GM21786 (cell line): ENCODE data around the gene OR2V1.
"Not testable (repeated sequence)": the region's sequence is repeated elsewhere in the genome, so short reads cannot be mapped to it uniquely, and the experiment has no call there.

Experiments used
- ATAC-seq: cut with Tn5 transposase; IDR thresholded peaks from one replicate; pipeline ENCODE4 v1.9.1; 2021; ENCODE audit not compliant: unreplicated experiment

The OR2V1 gene

DNA sequence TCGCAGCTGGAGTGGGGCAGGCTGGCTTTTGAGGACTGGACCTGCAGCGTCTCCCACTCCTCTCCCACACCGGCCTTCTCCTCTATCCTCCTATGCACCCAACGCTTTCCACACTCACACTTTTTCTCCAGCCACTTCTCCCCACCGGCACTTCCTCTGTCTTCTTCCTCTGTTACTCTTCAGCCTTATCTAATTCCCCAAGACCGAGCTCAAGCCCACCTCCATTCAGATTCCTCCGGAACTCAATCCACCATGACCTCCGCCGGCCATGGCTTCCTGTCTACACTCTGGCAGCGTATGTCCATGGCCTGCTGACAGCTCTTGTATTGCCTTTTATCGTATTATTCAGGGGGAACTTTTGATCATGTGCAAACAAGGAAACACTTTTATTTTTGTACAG, 545 bp upstream of the OR2V1 start:
- ATAC-seq = no peak

GRCh38 chr5:181130081-181130480, 888 bp downstream of the OR2V1 start:
- ATAC-seq = not testable (repeated sequence)

GRCh38 chr5:181129601-181130000, 1.4 kb downstream of the OR2V1 start:
- no peak for ATAC-seq

- ATAC-seq = no peak
Measured at GRCh38 chr5:181127907-181128626, 2.9 kb downstream of the OR2V1 start.

GRCh38 chr5:181127456-181127855, 3.5 kb downstream of the OR2V1 start:
- ATAC-seq = no peak

DNA sequence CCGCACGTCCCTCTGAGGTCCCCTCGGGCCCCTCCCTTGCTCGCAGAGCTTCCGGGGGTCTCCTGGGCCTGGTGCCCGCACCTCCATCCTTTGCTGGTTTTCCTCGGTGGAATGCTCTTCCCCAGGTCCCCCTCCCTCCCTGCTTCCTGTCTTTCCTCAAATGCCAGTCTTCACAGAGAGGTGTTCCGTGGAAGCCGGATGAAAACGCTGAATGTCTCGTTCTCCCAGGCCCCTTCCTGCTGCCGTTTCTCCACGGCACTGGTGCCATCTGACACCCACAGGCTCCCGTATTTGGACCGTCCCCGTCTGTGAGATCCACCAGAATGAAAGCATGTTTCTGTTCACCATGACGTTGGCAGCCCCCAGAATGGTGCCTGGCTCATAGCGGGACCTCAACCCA, 4.1 kb downstream of the OR2V1 start:
- ATAC-seq = no peak

GRCh38 chr5:181124526-181124925, 6.4 kb downstream of the OR2V1 start:
- ATAC-seq = no peak

DNA sequence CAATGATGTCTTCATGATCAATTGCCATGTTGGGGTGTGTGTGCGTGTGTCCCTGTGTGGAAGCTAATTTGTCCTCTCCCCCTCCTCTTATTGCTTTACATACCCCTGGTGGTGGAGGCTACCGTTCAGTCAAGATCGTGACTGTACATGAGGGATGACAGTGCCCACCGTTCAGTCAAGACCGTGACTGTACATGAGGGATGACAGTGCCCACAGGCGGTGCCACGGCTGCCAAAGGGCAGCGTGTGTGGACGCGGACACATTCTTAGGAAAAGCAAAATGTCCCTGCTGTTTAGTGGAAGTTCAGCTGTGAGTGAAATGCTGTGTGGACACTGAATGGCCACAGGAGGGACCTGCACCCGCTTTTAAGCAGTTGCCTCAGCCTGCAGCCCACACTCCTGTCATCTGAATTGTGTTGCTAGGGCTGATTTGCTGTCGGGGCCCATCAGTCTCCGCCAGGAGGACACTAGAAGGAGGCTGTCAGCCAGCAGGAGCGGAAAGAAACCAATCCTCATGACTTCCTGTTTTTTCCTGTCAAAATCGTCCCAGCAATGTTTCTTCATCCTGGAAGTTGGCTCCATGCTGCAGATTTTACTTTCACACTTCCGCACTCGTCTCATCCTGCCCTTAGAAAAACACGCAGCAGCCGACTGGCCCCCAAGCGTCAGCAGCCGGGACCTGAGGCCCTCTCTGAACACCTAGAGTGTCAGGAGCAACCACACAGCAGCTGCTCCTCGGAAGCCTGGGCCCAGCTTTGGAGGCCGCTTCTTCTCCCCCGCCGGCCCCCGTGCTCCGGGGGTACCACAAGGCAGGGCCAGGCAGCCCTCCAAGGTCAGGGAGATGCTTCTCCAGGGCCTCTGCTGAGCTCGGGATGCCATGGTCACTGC, 9.1 kb downstream of the OR2V1 start:
- ATAC-seq = no peak

- ATAC-seq = no peak
Measured at GRCh38 chr5:181120761-181121160, 10.2 kb downstream of the OR2V1 start.

- no peak for ATAC-seq
Measured at GRCh38 chr5:181120306-181120705, 10.7 kb downstream of the OR2V1 start.

DNA sequence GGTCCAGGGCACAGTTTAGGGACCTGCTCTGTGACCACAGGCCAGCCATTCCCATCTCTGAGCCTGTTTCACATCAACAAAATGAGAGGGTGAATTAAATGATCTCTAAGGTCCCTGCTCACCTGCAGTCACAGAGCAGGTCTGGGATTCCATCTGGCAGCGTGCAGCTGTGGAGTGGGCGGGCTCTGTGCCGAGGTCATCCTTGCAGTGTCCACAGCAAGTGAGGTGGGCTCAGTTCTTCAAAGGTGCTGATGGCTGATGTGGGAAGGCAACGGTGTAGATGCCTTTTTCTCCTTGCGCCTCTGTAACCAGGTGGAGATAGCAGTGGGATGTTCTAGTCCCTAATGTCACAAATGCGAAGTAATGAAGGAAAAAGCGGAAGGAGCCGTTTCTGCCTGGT, 11.9 kb downstream of the OR2V1 start:
- no peak for ATAC-seq

DNA sequence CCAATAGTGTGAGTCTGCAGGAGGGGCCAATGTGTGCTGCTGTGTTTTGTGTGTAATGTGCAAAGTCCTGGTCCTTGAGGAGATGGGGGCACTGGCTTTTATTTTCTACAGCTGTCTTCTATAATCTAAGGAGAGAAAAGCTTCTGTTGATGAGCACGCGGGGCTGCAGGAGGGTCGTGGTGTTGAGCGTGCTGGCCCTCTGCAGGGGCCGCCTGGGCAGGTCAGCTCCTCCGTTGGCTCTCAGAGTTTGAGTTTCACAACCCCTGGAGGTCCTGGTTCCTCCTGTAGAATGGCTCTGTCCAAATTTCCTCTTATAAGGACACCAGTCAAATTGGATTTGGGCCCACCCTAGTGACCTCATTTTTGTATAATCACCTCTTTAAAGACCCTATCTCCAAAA, 12.6 kb downstream of the OR2V1 start:
- ATAC-seq = no peak

GRCh38 chr5:181114844-181115778, 15.9 kb downstream of the OR2V1 start:
- no peak for ATAC-seq

GRCh38 chr5:181114284-181114843, 16.6 kb downstream of the OR2V1 start:
- ATAC-seq = no peak

- not testable (repeated sequence) for ATAC-seq
Measured at GRCh38 chr5:181113572-181113971, 17.4 kb downstream of the OR2V1 start.

- ATAC-seq = no peak
Measured at GRCh38 chr5:181112476-181112875, 18.5 kb downstream of the OR2V1 start.

DNA sequence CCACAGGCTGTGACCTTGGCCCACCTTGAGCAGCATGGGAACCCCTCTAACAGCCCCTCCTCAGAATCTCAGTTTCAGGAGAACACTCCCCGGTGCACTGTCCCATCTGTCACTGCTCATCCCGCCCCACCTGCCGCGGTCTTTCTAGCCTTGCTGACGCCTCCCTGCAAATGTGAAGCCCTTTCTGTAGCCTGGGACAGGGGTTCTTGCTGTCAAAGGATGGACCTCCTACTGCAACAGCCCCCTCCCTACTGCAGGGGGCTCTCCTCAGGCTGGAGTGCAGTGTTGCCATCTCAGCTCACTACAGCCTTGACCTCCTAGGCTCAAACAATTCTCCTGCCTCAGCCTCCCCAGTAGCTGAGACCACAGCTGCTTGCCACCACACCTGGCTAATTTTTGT, 20.0 kb downstream of the OR2V1 start:
- no peak for ATAC-seq

DNA sequence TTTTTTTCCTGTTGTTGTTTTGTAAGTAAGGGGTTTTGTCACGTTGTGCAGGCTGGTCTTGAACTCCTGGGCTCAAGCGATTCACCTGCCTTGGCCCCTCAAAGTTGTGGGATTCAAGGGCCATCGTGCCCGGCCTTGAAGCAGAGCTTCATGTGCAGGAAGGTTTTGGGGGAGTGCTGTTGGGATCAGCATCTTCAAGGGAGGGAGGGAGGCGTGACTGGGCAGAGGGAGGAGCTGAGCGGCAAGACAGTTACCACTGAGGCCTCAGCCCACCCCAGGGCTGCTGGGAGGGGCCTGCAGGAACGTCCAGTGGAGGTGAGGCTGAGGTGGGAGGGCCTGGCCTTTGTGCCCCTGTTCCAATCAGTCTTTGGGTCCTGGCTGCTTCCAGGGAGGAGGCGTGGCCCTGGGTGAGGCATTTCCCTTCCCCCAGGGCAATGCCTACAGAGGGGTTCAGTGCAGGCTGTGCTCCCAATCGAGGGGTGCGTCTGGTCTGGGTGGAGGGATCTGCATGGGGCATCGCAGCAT, 21.4 kb downstream of the OR2V1 start:
- no peak for ATAC-seq

- ATAC-seq = no peak
Measured at GRCh38 chr5:181108578-181109165, 22.3 kb downstream of the OR2V1 start.

GRCh38 chr5:181107699-181108098, 23.3 kb downstream of the OR2V1 start:
- ATAC-seq = no peak
